Amygdala (tissue), 56 donors: ENCODE measurements around the gene ZNF57.
A peak's percentile ranks its signal among the peaks of the same experiment; 100 is the strongest.
"Not testable (repeated sequence)": the region's sequence is repeated elsewhere in the genome, so short reads cannot be mapped to it uniquely, and the experiment has no call there.

Experiments
- DNase-seq, 56 donors: peaks; one replicate each; lab custom pipeline; 2025; lab: John Stamatoyannopoulos, UW

Gene ZNF57

GRCh38 chr19:2950286-2951124 lies 49.8 kb downstream of the ZNF57 start:
- DNase-seq: peak; percentile 65 to 100 (median 99)

- no peak for DNase-seq
Observed at GRCh38 chr19:2952953-2953481, 52.3 kb downstream of the ZNF57 start.

GRCh38 chr19:2957160-2957559 lies 56.4 kb downstream of the ZNF57 start:
- DNase-seq: no peak

- DNase-seq: no peak
Observed at GRCh38 chr19:2960120-2960519, 59.4 kb downstream of the ZNF57 start.

DNA sequence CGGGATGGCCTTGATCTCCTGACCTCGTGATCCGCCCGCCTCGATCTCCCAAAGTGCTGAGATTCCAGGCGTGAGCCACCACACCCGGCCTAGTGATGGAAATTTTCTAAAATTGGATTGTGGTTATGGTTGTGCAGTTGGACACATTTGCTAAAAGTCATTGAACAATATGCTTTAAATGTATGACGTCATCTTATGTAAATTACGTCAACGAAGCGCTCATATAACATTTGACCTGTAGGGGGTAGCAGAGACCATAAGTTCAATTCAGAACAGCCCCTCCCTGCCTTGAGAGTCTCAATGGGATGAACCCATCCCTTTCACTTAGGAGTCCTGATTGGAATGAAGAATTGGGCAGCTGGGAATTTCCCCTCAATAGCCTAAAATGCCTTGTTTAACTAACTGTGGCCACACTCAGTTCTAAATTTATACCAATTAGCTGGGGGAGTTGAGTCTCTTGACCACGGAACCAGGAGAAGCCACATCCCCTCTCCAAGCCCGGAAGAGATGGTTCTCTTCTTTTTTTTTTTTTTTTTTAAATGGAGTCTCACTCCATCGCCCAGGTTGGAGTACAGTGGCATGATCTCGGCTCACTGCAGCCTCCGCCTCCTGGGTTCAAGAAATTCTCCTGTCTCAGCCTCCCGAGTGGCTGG lies 61.4 kb downstream of the ZNF57 start:
- DNase-seq: peak in 18 of 56 donors; percentile 2 to 72 (median 21)

DNA sequence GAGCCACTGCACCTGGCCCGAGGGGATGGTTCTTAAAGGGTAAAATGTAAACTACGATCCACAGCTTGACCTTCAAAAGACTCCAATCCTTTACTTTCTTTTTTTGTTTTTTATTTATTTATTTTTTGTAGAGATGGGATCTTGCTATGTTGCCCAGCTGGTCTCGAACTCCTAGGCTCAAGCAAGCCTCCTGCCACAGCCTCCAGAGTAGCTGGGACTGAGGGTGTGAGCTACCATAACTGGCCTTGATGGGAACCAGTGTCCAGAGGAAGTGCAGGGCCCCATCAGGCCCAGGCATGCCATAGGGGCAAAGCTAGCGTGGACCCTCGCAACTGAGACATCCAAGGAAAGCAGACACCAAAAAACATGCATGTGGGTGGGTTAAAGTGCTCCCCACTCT lies 62.4 kb downstream of the ZNF57 start:
- DNase-seq: no peak

GRCh38 chr19:2963631-2964030 lies 62.9 kb downstream of the ZNF57 start:
- not testable (repeated sequence) for DNase-seq

- no peak for DNase-seq
Observed at GRCh38 chr19:2964874-2965273, 64.1 kb downstream of the ZNF57 start.

DNA sequence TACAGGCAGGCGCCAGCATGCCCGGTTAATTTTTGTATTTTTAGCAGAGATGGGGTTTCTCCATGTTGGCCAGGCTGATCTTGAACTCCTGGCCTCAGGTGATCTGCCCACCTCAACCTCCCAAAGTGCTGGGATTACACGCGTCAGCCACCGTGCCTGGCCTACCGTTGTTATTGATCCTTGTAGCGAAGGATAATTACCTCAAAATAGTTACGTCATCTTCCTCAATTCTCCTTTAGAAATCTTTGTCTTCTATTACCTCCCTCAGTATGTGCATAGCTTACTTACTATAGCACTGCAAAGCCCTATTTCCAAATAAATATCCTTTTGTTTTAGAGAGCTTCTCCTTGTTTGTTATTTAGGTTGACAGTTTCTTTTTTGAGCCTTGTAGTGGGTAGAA lies 67.2 kb downstream of the ZNF57 start:
- no peak for DNase-seq
